Measurements from ENCODE around the gene TAF4B. TPM values are rescaled to one million over a fixed set of nuclear protein-coding genes. Genes with fewer than 3 reads are reported as not detected.

The TAF4B gene
- total and polyA plus RNA-seq, 4 donors = 0.10 to 4.3 (median 0.30) TPM

GRCh38 chr18:26357960-26358359, 131.7 kb downstream of the TAF4B start:
- Histone ChIP-seq H3K4me3 (ENCODE audit: low read depth in 1 of 3, low read length in 3 of 3) (no peak overlapping the region), H3K36me3 (ENCODE audit: control insufficient read depth in 4 of 4, insufficient read depth in 3 of 4, low read depth in 1 of 4, low read length in 3 of 4) (no peaks in the 10 kb centered on the region), H3K27me3 (ENCODE audit: control insufficient read depth in 4 of 4, insufficient read depth in 4 of 4, low read length in 3 of 4) (no peaks in the 10 kb centered on the region), H3K9ac (ENCODE audit: low read depth in 1 of 2, low read length in 2 of 2) (no peak overlapping the region), H3K27ac (ENCODE audit: low read depth in 1 of 2, low read length in 2 of 2) (no peak overlapping the region), H3K4me1 (ENCODE audit: control insufficient read depth in 4 of 4, insufficient read depth in 4 of 4, low read length in 3 of 4) (no peaks in the 10 kb centered on the region), H3K9me3 (ENCODE audit: control insufficient read depth in 4 of 4, low read length in 3 of 4) (no peaks in the 10 kb centered on the region)
- TF ChIP-seq HNF4G (IDR thresholded peaks at IDR 0.05) (no peak), RXRA (IDR thresholded peaks at IDR 0.05) (no peak)
- no peak for DNase-seq (ENCODE audit: low spot score)
- WGBS = 79% methylated on average over 1 of the region's 1 CpG

- Histone ChIP-seq H3K27ac (ENCODE audit: low read depth in 1 of 2, low read length in 2 of 2) (no peak overlapping the region), H3K9me3 (ENCODE audit: control insufficient read depth in 4 of 4, low read length in 3 of 4) (no peaks in the 10 kb centered on the region), H3K27me3 (ENCODE audit: control insufficient read depth in 4 of 4, insufficient read depth in 4 of 4, low read length in 3 of 4) (no peaks in the 10 kb centered on the region), H3K9ac (ENCODE audit: low read depth in 1 of 2, low read length in 2 of 2) (no peak overlapping the region), H3K4me3 (ENCODE audit: low read depth in 1 of 3, low read length in 3 of 3) (no peak overlapping the region), H3K4me1 (ENCODE audit: control insufficient read depth in 4 of 4, insufficient read depth in 4 of 4, low read length in 3 of 4) (no peaks in the 10 kb centered on the region), H3K36me3 (ENCODE audit: control insufficient read depth in 4 of 4, insufficient read depth in 3 of 4, low read depth in 1 of 4, low read length in 3 of 4) (no peaks in the 10 kb centered on the region)
- TF ChIP-seq ATF3 (IDR thresholded peaks at IDR 0.05) (no peak), HNF4G (IDR thresholded peaks at IDR 0.05) (no peak), MAX (IDR thresholded peaks at IDR 0.05) (no peak), CTCF (IDR thresholded peaks at IDR 0.05; ENCODE audit: low read depth, low read length, missing input control) (no peak), HNF4A (conservative IDR thresholded peaks at IDR 0.05) (no peak)
- DNase-seq (ENCODE audit: low spot score) = no peak
These were observed 135.8 kb downstream of the TAF4B start for GRCh38 chr18:26362021-26362420.

GRCh38 chr18:26367425-26367824, 141.2 kb downstream of the TAF4B start:
- Histone ChIP-seq H3K27me3 (ENCODE audit: control insufficient read depth in 4 of 4, insufficient read depth in 4 of 4, low read length in 3 of 4) (no peaks in the 10 kb centered on the region), H3K27ac (ENCODE audit: low read depth in 1 of 2, low read length in 2 of 2) (no peak overlapping the region), H3K36me3 (ENCODE audit: control insufficient read depth in 4 of 4, insufficient read depth in 3 of 4, low read depth in 1 of 4, low read length in 3 of 4) (no peaks in the 10 kb centered on the region), H3K9ac (ENCODE audit: low read depth in 1 of 2, low read length in 2 of 2) (no peak overlapping the region), H3K4me3 (ENCODE audit: low read depth in 1 of 3, low read length in 3 of 3) (no peak overlapping the region), H3K4me1 (ENCODE audit: control insufficient read depth in 4 of 4, insufficient read depth in 4 of 4, low read length in 3 of 4) (no peaks in the 10 kb centered on the region), H3K9me3 (ENCODE audit: control insufficient read depth in 4 of 4, low read length in 3 of 4) (no peaks in the 10 kb centered on the region)
- WGBS = 93% methylated on average over 1 of the region's 1 CpG
- TF ChIP-seq HNF4G (IDR thresholded peaks at IDR 0.05) (no peak), HNF4A (conservative IDR thresholded peaks at IDR 0.05) (no peak), SP1 (IDR thresholded peaks at IDR 0.05) (no peak), FOXA1 (IDR thresholded peaks at IDR 0.05) (no peak), YY1 (IDR thresholded peaks at IDR 0.05) (no peak), REST (IDR thresholded peaks at IDR 0.05) (no peak), NR2F2 (IDR thresholded peaks at IDR 0.05) (no peak), JUND (IDR thresholded peaks at IDR 0.05) (no peak), FOXA2 (IDR thresholded peaks at IDR 0.05) (no peak), ZBTB33 (IDR thresholded peaks at IDR 0.05) (no peak), GABPA (IDR thresholded peaks at IDR 0.05 in 1 of 2, conservative IDR thresholded peaks at IDR 0.05 in 1 of 2) (no peak), EGR1 (IDR thresholded peaks at IDR 0.05; ENCODE audit: low read depth in 2 of 2) (no peak), RAD21 (IDR thresholded peaks at IDR 0.05) (no peak), MAX (IDR thresholded peaks at IDR 0.05) (no peak), ATF3 (IDR thresholded peaks at IDR 0.05) (no peak), TAF1 (conservative IDR thresholded peaks at IDR 0.05) (no peak), CTCF (IDR thresholded peaks at IDR 0.05; ENCODE audit: low read depth, low read length, missing input control) (no peak), RXRA (IDR thresholded peaks at IDR 0.05) (no peak)
- DNase-seq (ENCODE audit: low spot score) = no peak
